DND-41 (cell line): ENCODE data around the gene PSMG4.

ENCODE experiments used
- EZH2 ChIP-seq: IDR thresholded peaks from 3 replicates; pipeline ENCODE4 v1.6.1; 2012; ENCODE audit warnings: borderline replicate concordance, low read depth, mild to moderate bottlenecking, moderate library complexity, low read length, inconsistent platforms; ENCODE audit not compliant: severe bottlenecking
- TF ChIP-seq, protein P1 (sequence below): IDR thresholded peaks from 2 replicates; pipeline ENCODE4 v1.5.1; 2012; ENCODE audit warnings: borderline replicate concordance, low read length, moderate library complexity, mild to moderate bottlenecking; ENCODE audit not compliant: poor library complexity, severe bottlenecking; ENCODE audit errors: extremely low read depth

DNA sequence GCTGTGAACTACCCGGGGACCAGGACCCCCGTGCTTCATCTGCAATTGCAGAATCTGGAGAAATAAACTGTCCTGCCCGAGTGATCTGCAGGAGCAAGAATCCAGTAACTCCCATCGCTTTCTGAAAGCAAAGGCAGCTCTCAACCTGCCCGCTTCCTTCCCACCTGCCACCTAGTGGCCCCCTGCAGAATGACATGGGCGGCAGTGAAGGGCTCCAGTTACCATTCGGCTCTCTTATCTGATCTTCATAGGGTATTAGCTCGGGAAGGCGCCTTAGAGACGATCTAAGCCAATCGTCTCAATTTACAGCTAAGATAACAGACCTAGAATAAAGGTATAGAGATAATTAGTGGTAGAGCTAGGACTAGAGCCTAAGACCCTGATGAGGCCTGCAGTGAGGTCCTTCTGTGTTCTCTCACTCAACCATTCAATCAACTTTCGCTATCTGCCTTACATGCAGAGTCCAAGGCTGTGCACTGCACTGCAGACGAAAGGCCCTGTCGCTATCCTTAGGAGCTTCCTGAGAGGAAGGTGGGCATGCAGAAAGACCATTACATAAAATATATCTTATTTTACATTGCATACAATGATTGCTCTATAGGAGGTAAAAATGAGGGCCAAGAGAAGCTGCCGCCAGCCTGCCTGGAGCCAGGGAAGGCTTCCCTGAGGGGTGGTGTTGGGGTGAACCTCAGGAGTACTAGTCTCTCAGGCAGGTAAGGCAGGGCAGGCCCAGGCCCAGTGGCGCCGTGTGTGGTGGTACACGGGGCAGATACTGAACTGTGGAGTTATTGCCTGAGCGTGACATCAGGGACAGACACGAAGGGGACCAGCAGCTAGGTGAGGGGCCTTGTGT is 7.1 kb upstream of the PSMG4 start:
- TF ChIP-seq, protein P1, sequence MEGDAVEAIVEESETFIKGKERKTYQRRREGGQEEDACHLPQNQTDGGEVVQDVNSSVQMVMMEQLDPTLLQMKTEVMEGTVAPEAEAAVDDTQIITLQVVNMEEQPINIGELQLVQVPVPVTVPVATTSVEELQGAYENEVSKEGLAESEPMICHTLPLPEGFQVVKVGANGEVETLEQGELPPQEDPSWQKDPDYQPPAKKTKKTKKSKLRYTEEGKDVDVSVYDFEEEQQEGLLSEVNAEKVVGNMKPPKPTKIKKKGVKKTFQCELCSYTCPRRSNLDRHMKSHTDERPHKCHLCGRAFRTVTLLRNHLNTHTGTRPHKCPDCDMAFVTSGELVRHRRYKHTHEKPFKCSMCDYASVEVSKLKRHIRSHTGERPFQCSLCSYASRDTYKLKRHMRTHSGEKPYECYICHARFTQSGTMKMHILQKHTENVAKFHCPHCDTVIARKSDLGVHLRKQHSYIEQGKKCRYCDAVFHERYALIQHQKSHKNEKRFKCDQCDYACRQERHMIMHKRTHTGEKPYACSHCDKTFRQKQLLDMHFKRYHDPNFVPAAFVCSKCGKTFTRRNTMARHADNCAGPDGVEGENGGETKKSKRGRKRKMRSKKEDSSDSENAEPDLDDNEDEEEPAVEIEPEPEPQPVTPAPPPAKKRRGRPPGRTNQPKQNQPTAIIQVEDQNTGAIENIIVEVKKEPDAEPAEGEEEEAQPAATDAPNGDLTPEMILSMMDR = peak; percentile 98
- TF ChIP-seq EZH2 = no peak
